A549 (cell line): ENCODE measurements around the gene C3orf70. TPM values are rescaled to one million over a fixed set of nuclear protein-coding genes. Genes with fewer than 3 reads are reported as not detected.

ENCODE experiments used
- ATAC-seq, 2 experiments: fragments of 200-7000 bp in 1 of 2; fragments of >200 bp in 1 of 2; cut with Nextera tagmentation in 1 of 2; cut with Tn5 transposase in 1 of 2; 3 replicates each; pipeline versions ENCODE4 v1.8.0 to v1.9.1; 2018 to 2020; ENCODE audit warnings: mild to moderate bottlenecking in 1 of 2, moderate library complexity in 1 of 2
- CTCF ChIA-PET: fragments of 300-600 bp; sonication (Branson Sonifier 250); formaldehyde crosslinking; extraction: SDS; loops from one replicate; lab custom pipeline; 2021; ENCODE audit warnings: antibody characterized with exemption, inconsistent platforms; lab: Yijun Ruan, JAX
- POLR2A ChIA-PET: fragments of 350-600 bp; formaldehyde crosslinking; extraction: SDS; loops from one replicate; lab custom pipeline; 2021; ENCODE audit warnings: antibody characterized with exemption, inconsistent platforms; lab: Yijun Ruan, JAX
- DNase-seq, 2 experiments: peaks; one replicate each; pipeline versions ENCODE4 v3.0.0 to v3.0.0-alpha.2; 2011 to 2016; ENCODE audit warnings: low read depth in 1 of 2, low spot score in 1 of 2
- FAIRE-seq: peaks from 2 replicates; lab custom pipeline; 2011; peaks lifted over from hg19 to GRCh38; lab: Jason Lieb, UNC
- H3K27ac ChIP-seq, 2 experiments: fragments of >200 bp; sonication (Bioruptor Twin); formaldehyde crosslinking; 3 replicates each; pipeline ENCODE4 v1.5.1; 2016 to 2017
- H3K4me1 ChIP-seq: fragments of >200 bp; sonication (Bioruptor Twin); formaldehyde crosslinking; 3 replicates; pipeline ENCODE4 v1.6.1; 2016
- H3K4me2 ChIP-seq: fragments of >200 bp; sonication (Bioruptor Twin); formaldehyde crosslinking; 3 replicates; pipeline ENCODE4 v1.6.1; 2016
- H3K4me3 ChIP-seq: fragments of >200 bp; sonication (Bioruptor Twin); formaldehyde crosslinking; 3 replicates; pipeline ENCODE4 v1.5.1; 2016
- H3K9me3 ChIP-seq: fragments of >200 bp; sonication (Bioruptor Twin); formaldehyde crosslinking; 3 replicates; pipeline ENCODE4 v1.6.1; 2016
- BHLHE40 ChIP-seq: IDR thresholded peaks from 2 replicates; pipeline ENCODE4 v1.6.1; 2012; ENCODE audit warnings: low read depth, low read length, inconsistent platforms
- CBX8 ChIP-seq: fragments of 200-600 bp; sonication (generic); IDR thresholded peaks from 2 replicates; pipeline ENCODE4 v1.6.1; 2016
- CEBPB ChIP-seq, 2 experiments: fragments of >200 bp in 1 of 2; sonication (Bioruptor Twin) in 1 of 2; formaldehyde crosslinking in 1 of 2; IDR thresholded peaks; 2 replicates each; pipeline ENCODE4 v1.6.1; 2012 to 2016
- CHD2 ChIP-seq: fragments of 150-350 bp; IDR thresholded peaks from 2 replicates; pipeline ENCODE4 v1.6.1; 2014; ENCODE audit warnings: low read length; ENCODE audit not compliant: partially characterized antibody
- EHF ChIP-seq: fragments of 250-450 bp; sonication (Bioruptor Pico); IDR thresholded peaks from 2 replicates; pipeline ENCODE4 v1.5.0; 2020; ENCODE audit warnings: mild to moderate bottlenecking
- EP300 ChIP-seq, 2 experiments: fragments of >200 bp; sonication (Bioruptor Twin); formaldehyde crosslinking; IDR thresholded peaks; 2 replicates in 1 of 2; 3 replicates in 1 of 2; pipeline ENCODE4 v1.6.1; 2016 to 2017
- ESRRA ChIP-seq: fragments of 150-350 bp; IDR thresholded peaks from 2 replicates; pipeline ENCODE4 v1.6.1; 2014; ENCODE audit warnings: mild to moderate bottlenecking, low read length, borderline replicate concordance
- FOSL2 ChIP-seq, 2 experiments: fragments of 450-650 bp in 1 of 2; fragments of >200 bp in 1 of 2; sonication (Bioruptor Twin) in 1 of 2; formaldehyde crosslinking; IDR thresholded peaks; 2 replicates each; pipeline versions ENCODE4 v1.5.0 to v1.6.1; 2016 to 2020; ENCODE audit warnings: mild to moderate bottlenecking in 1 of 2, moderate library complexity in 1 of 2
- FOXS1 ChIP-seq: fragments of 250-450 bp; sonication (Bioruptor Pico); IDR thresholded peaks from 2 replicates; pipeline ENCODE4 v1.5.0; 2020; ENCODE audit warnings: mild to moderate bottlenecking, moderate library complexity
- GATA3 ChIP-seq: IDR thresholded peaks from 2 replicates; pipeline ENCODE4 v1.6.1; 2012; ENCODE audit warnings: borderline replicate concordance
- HOXB5 ChIP-seq: fragments of 250-450 bp; sonication (Bioruptor Pico); IDR thresholded peaks from 2 replicates; pipeline ENCODE4 v1.5.0; 2020; ENCODE audit warnings: mild to moderate bottlenecking, moderate library complexity
- KDM5A ChIP-seq: fragments of 200-600 bp; sonication (generic); IDR thresholded peaks from 2 replicates; pipeline ENCODE4 v1.6.1; 2016; ENCODE audit warnings: antibody characterized with exemption, mild to moderate bottlenecking
- MAFK ChIP-seq: fragments of 450-650 bp; IDR thresholded peaks from 2 replicates; pipeline ENCODE4 v1.6.1; 2014; ENCODE audit not compliant: partially characterized antibody
- NFE2L2 ChIP-seq: fragments of 150-350 bp; conservative IDR thresholded peaks from 2 replicates; pipeline ENCODE4 v1.6.1; 2014; ENCODE audit warnings: low read length
- NR3C1 ChIP-seq: fragments of >200 bp; sonication (Bioruptor Twin); formaldehyde crosslinking; IDR thresholded peaks from 3 replicates; pipeline ENCODE4 v1.6.1; 2017
- POLR2A ChIP-seq: IDR thresholded peaks from 2 replicates; pipeline ENCODE4 v1.6.1; 2012; ENCODE audit warnings: mild to moderate bottlenecking, low read length
- POLR2AphosphoS2 ChIP-seq: conservative IDR thresholded peaks from 2 replicates; pipeline ENCODE4 v1.6.1; 2012; ENCODE audit warnings: low read length, improper control_type of control experiment, inconsistent platforms
- RFX5 ChIP-seq: fragments of 450-650 bp; IDR thresholded peaks from 2 replicates; pipeline ENCODE4 v1.7.1; 2014; ENCODE audit warnings: antibody characterized with exemption, mild to moderate bottlenecking, moderate library complexity
- TFCP2L1 ChIP-seq: fragments of 250-450 bp; sonication (Bioruptor Pico); IDR thresholded peaks from 2 replicates; pipeline ENCODE4 v1.5.0; 2021; ENCODE audit warnings: mild to moderate bottlenecking
- TP53 ChIP-seq: fragments of 250-450 bp; sonication (Bioruptor Pico); IDR thresholded peaks from 2 replicates; pipeline ENCODE4 v1.5.0; 2021; ENCODE audit warnings: mild to moderate bottlenecking, moderate library complexity
- ZC3H11A ChIP-seq: fragments of 450-650 bp; IDR thresholded peaks from 2 replicates; pipeline ENCODE4 v1.6.1; 2014; ENCODE audit warnings: antibody characterized with exemption, mild to moderate bottlenecking
- ZNF302 ChIP-seq: fragments of 250-450 bp; sonication (Bioruptor Pico); IDR thresholded peaks from 2 replicates; pipeline ENCODE4 v1.9.0; 2021; ENCODE audit warnings: inconsistent platforms, mild to moderate bottlenecking, moderate library complexity
- WGBS: methylation state at CpG from one replicate; pipeline ENCODE4 v1.1.6; 2017; ENCODE audit errors: missing lambda C conversion rate; 5-methylcytosine and 5-hydroxymethylcytosine counted together
- polyA plus RNA-seq, 4 experiments: library from polyadenylated mRNA; depleted of rRNA in 3 of 4; stranded (reverse); fragments of >200 nt; fragmentation: RNase III in 1 of 4; extraction: RNeasy Plus Mini Kit Qiagen cat#74134 plus additional on column Dnase treatment in 1 of 4; gene quantifications; 2 replicates in 3 of 4; 3 replicates in 1 of 4; pipeline ENCODE4 v1.2.3, GENCODE V29; 2011 to 2017
- TF ChIP-seq, protein P1 (sequence below): fragments of >200 bp; sonication (Bioruptor Twin); formaldehyde crosslinking; IDR thresholded peaks from 3 replicates; pipeline ENCODE4 v1.5.1; 2016
- TF ChIP-seq, protein P2 (sequence below): fragments of 450-650 bp; IDR thresholded peaks from 2 replicates; pipeline ENCODE4 v1.6.1; 2014; ENCODE audit warnings: antibody characterized with exemption
- TF ChIP-seq, protein P3 (sequence below): fragments of >200 bp; sonication (Bioruptor Twin); formaldehyde crosslinking; IDR thresholded peaks from 3 replicates; pipeline ENCODE4 v1.6.1; 2016
- TF ChIP-seq, protein P4 (sequence below): fragments of 250-450 bp; sonication (Bioruptor Pico); IDR thresholded peaks from 2 replicates; pipeline ENCODE4 v1.5.0; 2020; ENCODE audit warnings: low read depth, mild to moderate bottlenecking, moderate library complexity

C3orf70 gene
- polyA plus RNA-seq, 2 of the 4 experiments (the other 2 are of a cell fraction), result 0.01 TPM; not detected in 1

DNA sequence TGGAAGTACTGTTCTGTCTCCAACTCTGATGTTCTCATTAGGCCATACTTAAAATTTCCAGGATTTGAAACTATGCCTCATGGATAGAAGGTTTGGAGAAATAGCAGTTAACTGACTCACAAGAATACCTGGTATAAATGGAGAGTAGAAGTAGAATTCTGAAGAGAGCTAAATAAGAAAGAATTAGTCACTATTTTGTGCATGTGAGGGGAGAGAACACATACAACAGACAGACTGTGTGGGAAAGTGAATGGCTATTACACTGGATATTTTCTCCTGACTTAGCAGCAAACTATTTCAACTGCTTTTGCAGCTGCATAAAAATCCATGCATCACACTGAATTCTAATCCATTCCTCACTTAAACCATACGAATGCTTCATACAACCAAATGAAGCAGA is 71.3 kb downstream of the C3orf70 start:
- WGBS, result 44% methylated on average over 1 of the region's 1 CpG
- ChIA-PET CTCF (no interaction called here), POLR2A (no interaction called here)
- Histone ChIP-seq H3K4me1 (no peaks in the 10 kb centered on the region), H3K4me2 (no peak overlapping the region), H3K9me3 (no peaks in the 10 kb centered on the region), H3K27ac (no peak overlapping the region), H3K4me3 (no peak overlapping the region)
- DNase-seq (no peak), ATAC-seq (no peak), FAIRE-seq (no peak)
- no peak for TF ChIP-seq POLR2A
- TF ChIP-seq CBX8, result no peak
- no peak for TF ChIP-seq KDM5A
- TF ChIP-seq TFCP2L1 (CRISPR knock-in tag), result no peak
- TF ChIP-seq POLR2AphosphoS2, result no peak
- TF ChIP-seq ESRRA, result no peak
- no peak for TF ChIP-seq BHLHE40
- no peak for TF ChIP-seq FOXS1 (CRISPR knock-in tag)
- TF ChIP-seq ZC3H11A, result no peak
- TF ChIP-seq EP300 (IDR thresholded peaks at IDR 0.05), result no peak
- TF ChIP-seq NFE2L2, result no peak
- TF ChIP-seq, protein P1, sequence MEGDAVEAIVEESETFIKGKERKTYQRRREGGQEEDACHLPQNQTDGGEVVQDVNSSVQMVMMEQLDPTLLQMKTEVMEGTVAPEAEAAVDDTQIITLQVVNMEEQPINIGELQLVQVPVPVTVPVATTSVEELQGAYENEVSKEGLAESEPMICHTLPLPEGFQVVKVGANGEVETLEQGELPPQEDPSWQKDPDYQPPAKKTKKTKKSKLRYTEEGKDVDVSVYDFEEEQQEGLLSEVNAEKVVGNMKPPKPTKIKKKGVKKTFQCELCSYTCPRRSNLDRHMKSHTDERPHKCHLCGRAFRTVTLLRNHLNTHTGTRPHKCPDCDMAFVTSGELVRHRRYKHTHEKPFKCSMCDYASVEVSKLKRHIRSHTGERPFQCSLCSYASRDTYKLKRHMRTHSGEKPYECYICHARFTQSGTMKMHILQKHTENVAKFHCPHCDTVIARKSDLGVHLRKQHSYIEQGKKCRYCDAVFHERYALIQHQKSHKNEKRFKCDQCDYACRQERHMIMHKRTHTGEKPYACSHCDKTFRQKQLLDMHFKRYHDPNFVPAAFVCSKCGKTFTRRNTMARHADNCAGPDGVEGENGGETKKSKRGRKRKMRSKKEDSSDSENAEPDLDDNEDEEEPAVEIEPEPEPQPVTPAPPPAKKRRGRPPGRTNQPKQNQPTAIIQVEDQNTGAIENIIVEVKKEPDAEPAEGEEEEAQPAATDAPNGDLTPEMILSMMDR, result no peak
- TF ChIP-seq HOXB5 (CRISPR knock-in tag), result no peak
- TF ChIP-seq ZNF302, result no peak
- TF ChIP-seq FOSL2 (IDR thresholded peaks at IDR 0.05), result no peak
- no peak for TF ChIP-seq FOSL2 (CRISPR knock-in tag; IDR thresholded peaks at IDR 0.05)
- no peak for TF ChIP-seq RFX5
- no peak for TF ChIP-seq CHD2
- TF ChIP-seq EHF (CRISPR knock-in tag), result no peak

DNA sequence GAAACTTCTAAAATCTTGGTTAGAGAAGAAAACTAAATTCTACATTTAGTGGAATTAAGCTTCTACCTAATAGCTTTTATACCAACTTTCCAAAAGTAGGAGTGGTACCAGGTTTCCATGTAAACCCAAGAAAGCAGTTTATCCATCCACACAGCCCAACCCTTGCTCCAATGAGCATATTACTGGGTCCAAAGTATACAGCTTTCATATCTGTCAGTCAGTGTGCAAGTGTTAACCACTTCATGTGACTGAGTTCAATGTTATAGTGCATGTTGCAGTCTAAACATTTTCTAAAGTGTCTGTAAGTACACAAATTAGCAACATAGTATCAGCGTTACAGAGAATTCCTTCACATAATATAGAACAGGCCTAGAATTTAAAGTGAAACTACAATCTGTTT is 73.2 kb downstream of the C3orf70 start:
- POLR2A ChIA-PET, result no interaction called here
- no peak for DNase-seq
- no peak overlapping the region for H3K4me3 ChIP-seq
- H3K9me3 ChIP-seq, result no peaks in the 10 kb centered on the region
- TF ChIP-seq, protein P2, sequence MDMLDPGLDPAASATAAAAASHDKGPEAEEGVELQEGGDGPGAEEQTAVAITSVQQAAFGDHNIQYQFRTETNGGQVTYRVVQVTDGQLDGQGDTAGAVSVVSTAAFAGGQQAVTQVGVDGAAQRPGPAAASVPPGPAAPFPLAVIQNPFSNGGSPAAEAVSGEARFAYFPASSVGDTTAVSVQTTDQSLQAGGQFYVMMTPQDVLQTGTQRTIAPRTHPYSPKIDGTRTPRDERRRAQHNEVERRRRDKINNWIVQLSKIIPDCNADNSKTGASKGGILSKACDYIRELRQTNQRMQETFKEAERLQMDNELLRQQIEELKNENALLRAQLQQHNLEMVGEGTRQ, result no peak
- TF ChIP-seq ESRRA (no peak), CEBPB (IDR thresholded peaks at IDR 0.05) (no peak), FOXS1 (CRISPR knock-in tag) (no peak), NR3C1 (no peak), CHD2 (no peak), MAFK (no peak), POLR2A (no peak), GATA3 (no peak), TP53 (CRISPR knock-in tag) (no peak), HOXB5 (CRISPR knock-in tag) (no peak), TFCP2L1 (CRISPR knock-in tag) (no peak), EP300 (IDR thresholded peaks at IDR 0.05) (no peak), KDM5A (no peak)
- TF ChIP-seq, protein P3, sequence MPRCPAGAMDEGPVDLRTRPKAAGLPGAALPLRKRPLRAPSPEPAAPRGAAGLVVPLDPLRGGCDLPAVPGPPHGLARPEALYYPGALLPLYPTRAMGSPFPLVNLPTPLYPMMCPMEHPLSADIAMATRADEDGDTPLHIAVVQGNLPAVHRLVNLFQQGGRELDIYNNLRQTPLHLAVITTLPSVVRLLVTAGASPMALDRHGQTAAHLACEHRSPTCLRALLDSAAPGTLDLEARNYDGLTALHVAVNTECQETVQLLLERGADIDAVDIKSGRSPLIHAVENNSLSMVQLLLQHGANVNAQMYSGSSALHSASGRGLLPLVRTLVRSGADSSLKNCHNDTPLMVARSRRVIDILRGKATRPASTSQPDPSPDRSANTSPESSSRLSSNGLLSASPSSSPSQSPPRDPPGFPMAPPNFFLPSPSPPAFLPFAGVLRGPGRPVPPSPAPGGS, result no peak
- TF ChIP-seq, protein P4, sequence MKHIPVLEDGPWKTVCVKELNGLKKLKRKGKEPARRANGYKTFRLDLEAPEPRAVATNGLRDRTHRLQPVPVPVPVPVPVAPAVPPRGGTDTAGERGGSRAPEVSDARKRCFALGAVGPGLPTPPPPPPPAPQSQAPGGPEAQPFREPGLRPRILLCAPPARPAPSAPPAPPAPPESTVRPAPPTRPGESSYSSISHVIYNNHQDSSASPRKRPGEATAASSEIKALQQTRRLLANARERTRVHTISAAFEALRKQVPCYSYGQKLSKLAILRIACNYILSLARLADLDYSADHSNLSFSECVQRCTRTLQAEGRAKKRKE, result no peak
- no peak for FAIRE-seq
- no peaks in the 10 kb centered on the region for H3K4me1 ChIP-seq
- H3K27ac ChIP-seq, result no peak overlapping the region
- H3K4me2 ChIP-seq, result no peak overlapping the region
- WGBS, result 94% methylated on average over 1 of the region's 1 CpG
- ATAC-seq, result no peak
- CTCF ChIA-PET, result no interaction called here
